ENCODE measurements around the gene TLE3. TPM values are rescaled to one million over a fixed set of nuclear protein-coding genes. Genes with fewer than 3 reads are reported as not detected.
"Not testable (repeated sequence)": the region's sequence is repeated elsewhere in the genome, so short reads cannot be mapped to it uniquely, and the experiment has no call there.

TLE3 gene
- polyA plus RNA-seq, 1 experiment = 3.7 TPM

DNA sequence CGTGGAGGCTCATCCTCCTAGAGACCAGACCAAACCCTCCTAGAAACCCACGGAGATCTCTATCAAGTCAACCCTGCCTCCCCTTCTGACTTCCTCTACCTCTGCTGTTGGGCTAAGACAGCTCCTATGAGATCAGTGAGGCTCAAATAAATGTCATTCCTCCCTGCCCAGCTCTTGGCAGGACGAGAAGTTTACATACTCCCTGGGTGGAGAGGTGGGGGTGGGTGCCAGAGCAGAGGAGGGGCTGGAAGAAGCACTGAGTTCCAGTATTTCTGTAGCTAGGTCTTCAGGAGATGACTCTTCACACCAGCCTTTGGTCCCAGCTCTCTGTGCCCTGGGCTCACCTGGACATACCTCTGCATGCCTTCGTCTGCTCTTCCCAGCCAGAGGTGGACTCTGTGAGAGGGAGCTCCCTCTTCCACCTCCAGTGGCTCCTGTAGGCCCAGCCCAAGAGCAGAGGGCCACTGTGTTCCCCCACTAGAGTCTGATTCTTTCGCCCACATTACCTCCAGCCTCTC, 42.4 kb upstream of the TLE3 start:
- no peak for DNase-seq (ENCODE audit: low read depth)
- ChIA-PET CTCF (interaction anchor here (0.6 to 1.3 kb wide), 4 partner anchors 9 to 600 kb away, joined by 3 to 4 read pairs (median 4); no protein-coding TSS in a partner anchor), POLR2A (no interaction called here)
- Histone ChIP-seq H3K36me3 (ENCODE audit: control insufficient read depth, insufficient read depth, low read length) (no peaks in the 10 kb centered on the region), H3K27me3 (ENCODE audit: control insufficient read depth, insufficient read depth, low read length) (peaks cover 13% of the 10 kb centered on the region), H3K4me3 (ENCODE audit: low read depth, low read length) (no peak overlapping the region)
- TF ChIP-seq, protein P1, sequence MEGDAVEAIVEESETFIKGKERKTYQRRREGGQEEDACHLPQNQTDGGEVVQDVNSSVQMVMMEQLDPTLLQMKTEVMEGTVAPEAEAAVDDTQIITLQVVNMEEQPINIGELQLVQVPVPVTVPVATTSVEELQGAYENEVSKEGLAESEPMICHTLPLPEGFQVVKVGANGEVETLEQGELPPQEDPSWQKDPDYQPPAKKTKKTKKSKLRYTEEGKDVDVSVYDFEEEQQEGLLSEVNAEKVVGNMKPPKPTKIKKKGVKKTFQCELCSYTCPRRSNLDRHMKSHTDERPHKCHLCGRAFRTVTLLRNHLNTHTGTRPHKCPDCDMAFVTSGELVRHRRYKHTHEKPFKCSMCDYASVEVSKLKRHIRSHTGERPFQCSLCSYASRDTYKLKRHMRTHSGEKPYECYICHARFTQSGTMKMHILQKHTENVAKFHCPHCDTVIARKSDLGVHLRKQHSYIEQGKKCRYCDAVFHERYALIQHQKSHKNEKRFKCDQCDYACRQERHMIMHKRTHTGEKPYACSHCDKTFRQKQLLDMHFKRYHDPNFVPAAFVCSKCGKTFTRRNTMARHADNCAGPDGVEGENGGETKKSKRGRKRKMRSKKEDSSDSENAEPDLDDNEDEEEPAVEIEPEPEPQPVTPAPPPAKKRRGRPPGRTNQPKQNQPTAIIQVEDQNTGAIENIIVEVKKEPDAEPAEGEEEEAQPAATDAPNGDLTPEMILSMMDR (IDR thresholded peaks at IDR 0.05; ENCODE audit: insufficient read depth, low read depth, low read length) = no peak

DNA sequence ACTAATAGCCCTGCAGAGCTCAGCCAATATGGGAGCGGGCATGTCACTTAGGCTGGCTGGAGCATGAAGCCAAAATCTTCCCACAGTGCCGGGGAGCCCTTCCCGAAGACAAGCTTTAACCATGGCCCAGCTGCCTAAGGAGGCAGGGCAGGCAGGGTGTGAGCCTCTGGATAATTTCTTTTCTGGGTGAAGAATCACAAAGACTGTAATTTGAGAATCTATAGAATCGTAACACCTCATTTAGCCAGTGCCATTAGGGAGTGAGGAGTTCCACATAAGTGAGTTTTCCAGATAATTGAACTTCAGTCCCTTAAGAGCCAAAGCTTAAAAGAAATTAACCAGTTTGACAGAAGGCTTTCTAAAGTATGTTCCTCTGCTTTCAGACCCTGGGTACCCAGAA, 40.2 kb upstream of the TLE3 start:
- TF ChIP-seq, protein P1 (IDR thresholded peaks at IDR 0.05; ENCODE audit: insufficient read depth, low read depth, low read length) = no peak
- no peak for DNase-seq (ENCODE audit: low read depth)
- no peaks in the 10 kb centered on the region for H3K36me3 ChIP-seq (ENCODE audit: control insufficient read depth, insufficient read depth, low read length)
- ChIA-PET CTCF (no interaction called here), POLR2A (no interaction called here)
- H3K4me3 ChIP-seq (ENCODE audit: low read depth, low read length) = no peak overlapping the region
- peaks cover 15% of the 10 kb centered on the region for H3K27me3 ChIP-seq (ENCODE audit: control insufficient read depth, insufficient read depth, low read length)

DNA sequence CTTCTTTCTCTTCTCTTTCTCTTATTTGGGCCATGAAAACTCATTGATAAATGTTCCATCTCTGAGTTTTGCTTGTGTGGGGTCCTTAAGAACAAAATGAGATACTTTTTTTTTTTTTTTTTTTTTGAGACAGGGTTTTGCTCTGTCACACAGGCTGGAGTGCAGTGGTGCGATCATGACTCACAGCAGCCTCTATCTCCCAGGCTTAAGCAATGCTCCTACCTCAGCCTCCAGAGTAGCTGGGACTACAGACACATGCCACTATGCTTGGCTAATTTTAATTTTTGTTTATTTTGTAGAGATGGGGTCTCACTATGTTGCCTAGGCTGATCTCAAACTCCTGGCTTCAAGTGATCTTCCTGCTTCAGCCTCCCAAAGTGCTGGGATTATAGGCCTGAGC, 39.3 kb upstream of the TLE3 start:
- DNase-seq (ENCODE audit: low read depth); POLR2A ChIA-PET; H3K4me3 ChIP-seq (ENCODE audit: low read depth, low read length); CTCF ChIA-PET; H3K36me3 ChIP-seq (ENCODE audit: control insufficient read depth, insufficient read depth, low read length): not testable (repeated sequence)
- H3K27me3 ChIP-seq (ENCODE audit: control insufficient read depth, insufficient read depth, low read length) = peaks cover 15% of the 10 kb centered on the region

DNA sequence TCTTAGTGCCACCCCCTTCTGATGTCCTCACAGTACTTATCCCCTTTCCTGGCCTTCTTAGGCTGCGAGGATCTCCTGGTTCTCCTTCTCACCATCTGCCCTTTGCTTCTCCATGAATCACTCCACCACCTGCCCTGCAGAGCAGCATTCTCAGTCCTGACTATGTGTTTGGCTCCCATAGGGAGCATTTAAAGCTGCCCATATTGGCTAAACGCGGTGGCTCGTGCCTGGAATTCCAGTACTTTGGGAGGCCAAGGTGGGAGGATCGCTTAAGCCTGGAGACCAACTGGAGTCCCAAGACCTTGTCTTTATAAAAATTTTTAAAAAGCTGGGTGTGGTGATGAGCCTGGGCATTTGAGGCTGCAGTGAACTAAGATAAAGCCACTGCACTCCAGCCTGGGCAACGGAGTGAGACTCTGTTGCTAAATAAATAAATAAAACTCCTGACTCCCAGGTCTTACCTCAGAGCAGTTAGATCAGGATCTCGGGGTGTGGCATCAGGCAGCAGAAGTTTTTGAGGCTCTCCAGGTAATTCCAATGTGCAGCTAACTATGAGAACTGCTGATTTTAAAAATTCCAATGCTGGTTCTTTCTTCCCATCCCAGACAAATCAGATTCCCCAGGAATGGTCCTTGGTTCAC, 36.2 kb upstream of the TLE3 start:
- POLR2A ChIA-PET = no interaction called here
- H3K27me3 ChIP-seq (ENCODE audit: control insufficient read depth, insufficient read depth, low read length) = peaks cover 13% of the 10 kb centered on the region
- no peak for DNase-seq (ENCODE audit: low read depth)
- TF ChIP-seq, protein P1 (IDR thresholded peaks at IDR 0.05; ENCODE audit: insufficient read depth, low read depth, low read length) = no peak
- CTCF ChIA-PET = interaction anchor here (0.6 kb wide), 1 partner anchor 18 kb away, joined by 3 read pairs; no protein-coding TSS in a partner anchor
- no peaks in the 10 kb centered on the region for H3K36me3 ChIP-seq (ENCODE audit: control insufficient read depth, insufficient read depth, low read length)
- H3K4me3 ChIP-seq (ENCODE audit: low read depth, low read length) = no peak overlapping the region

DNA sequence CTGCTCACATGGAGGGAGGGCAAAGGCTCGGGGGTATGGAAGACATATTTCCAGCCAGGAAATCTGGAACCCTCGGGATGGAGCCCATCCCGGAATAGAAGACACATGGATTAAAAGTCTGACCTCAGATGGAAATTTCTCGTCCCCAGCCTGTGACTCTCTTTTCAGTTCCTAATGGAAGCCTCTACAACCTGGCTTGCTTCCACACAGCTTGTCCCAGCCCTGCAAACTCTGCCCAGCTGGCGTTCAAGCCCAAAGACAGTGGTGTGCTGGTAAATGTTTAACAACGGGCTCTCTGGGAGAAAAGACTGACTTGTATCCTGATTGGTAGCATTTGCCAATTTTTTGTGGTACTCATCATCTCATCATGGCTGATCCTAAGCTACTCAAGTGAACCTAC, 35.6 kb upstream of the TLE3 start:
- H3K36me3 ChIP-seq (ENCODE audit: control insufficient read depth, insufficient read depth, low read length) = no peaks in the 10 kb centered on the region
- DNase-seq (ENCODE audit: low read depth) = no peak
- no peak overlapping the region for H3K4me3 ChIP-seq (ENCODE audit: low read depth, low read length)
- H3K27me3 ChIP-seq (ENCODE audit: control insufficient read depth, insufficient read depth, low read length) = peaks cover 11% of the 10 kb centered on the region
- ChIA-PET CTCF (no interaction called here), POLR2A (no interaction called here)
- TF ChIP-seq, protein P1 (IDR thresholded peaks at IDR 0.05; ENCODE audit: insufficient read depth, low read depth, low read length) = no peak

DNA sequence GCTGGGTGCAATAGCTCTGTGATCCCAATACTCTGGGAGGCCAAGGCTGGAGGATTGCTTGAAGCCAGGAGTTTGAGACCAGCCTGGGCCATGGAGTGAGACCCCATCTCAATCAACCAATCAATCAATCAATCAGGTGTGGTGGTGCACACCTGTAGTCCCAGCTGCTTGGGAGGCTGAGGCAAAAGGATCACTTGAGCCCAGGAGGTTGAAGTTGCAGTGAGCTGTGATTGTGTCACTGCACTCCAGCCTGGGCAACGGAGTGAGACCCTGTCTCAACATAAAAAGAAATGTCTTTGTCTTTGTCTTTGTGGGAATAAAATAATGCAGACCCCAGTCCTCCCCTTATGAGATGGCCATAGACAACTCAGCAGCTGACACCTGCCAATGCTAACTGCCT, 34.9 kb upstream of the TLE3 start:
- ChIA-PET CTCF (no interaction called here), POLR2A (no interaction called here)
- Histone ChIP-seq H3K27me3 (ENCODE audit: control insufficient read depth, insufficient read depth, low read length) (peaks cover 11% of the 10 kb centered on the region), H3K4me3 (ENCODE audit: low read depth, low read length) (no peak overlapping the region), H3K36me3 (ENCODE audit: control insufficient read depth, insufficient read depth, low read length) (no peaks in the 10 kb centered on the region)
- no peak for DNase-seq (ENCODE audit: low read depth)
- TF ChIP-seq, protein P1 (IDR thresholded peaks at IDR 0.05; ENCODE audit: insufficient read depth, low read depth, low read length) = no peak

Data from BJ (cell line).